ENCODE results near the gene DLGAP5. TPM values are rescaled to one million over a fixed set of nuclear protein-coding genes. Genes with fewer than 3 reads are reported as not detected.
A peak's percentile ranks its signal among the peaks of the same experiment; 100 is the strongest.

DLGAP5 gene
- total RNA-seq, 3 donors from 2014 or later = 2.4 to 3.8 (median 2.6) TPM

DNA sequence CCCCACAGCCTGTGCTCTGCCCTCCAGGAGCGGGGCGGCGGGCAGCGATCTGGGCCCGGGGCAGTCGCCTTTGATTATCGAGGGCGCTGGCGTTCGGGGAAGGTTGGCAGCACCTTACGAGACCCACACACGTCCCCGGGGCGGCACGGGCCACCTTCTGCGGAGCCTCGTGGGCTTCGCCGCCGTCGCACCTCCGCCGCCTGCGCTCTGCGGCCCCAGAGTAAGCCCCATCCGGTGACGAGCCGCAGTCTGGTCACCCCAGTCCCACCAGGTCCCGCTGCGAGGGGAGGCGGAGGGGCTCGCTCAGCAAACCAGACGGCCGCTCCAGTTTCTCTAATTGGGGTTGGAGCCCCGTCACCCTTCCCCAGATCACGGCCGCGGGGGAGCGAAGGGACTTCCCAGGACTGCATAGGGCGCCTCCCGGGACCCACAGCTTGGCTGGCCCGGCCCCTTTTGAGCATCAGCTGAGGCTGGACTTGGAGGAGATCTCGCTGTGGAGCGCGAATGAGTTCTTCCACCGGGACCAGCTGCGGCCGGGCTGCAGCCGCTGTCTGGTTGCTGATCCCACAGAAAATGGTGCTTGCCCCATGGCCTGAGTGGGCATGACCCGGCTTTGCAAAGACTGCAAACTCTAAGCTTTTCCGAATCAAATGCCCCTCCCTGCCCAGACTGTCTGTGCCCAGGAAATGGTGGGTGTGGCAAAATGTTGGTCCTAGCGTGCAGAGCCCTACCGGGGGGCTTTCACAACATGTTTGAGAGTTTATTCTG lies 61.8 kb downstream of the DLGAP5 start:
- no peaks in the 10 kb centered on the region for H3K36me3 Mint-ChIP-seq (ENCODE audit: insufficient read depth)
- ATAC-seq = peak; percentile 70 to 71
- H3K9me3 Mint-ChIP-seq = no peaks in the 10 kb centered on the region
- peak; percentile 50 for DNase-seq
- peaks cover 10% of the 10 kb centered on the region for H3K27me3 Mint-ChIP-seq (ENCODE audit: low read depth)
- peak overlapping the region; percentile 76 for H3K4me3 Mint-ChIP-seq
- H3K4me1 Mint-ChIP-seq (ENCODE audit: low read depth) = peaks cover 23% of the 10 kb centered on the region

DNA sequence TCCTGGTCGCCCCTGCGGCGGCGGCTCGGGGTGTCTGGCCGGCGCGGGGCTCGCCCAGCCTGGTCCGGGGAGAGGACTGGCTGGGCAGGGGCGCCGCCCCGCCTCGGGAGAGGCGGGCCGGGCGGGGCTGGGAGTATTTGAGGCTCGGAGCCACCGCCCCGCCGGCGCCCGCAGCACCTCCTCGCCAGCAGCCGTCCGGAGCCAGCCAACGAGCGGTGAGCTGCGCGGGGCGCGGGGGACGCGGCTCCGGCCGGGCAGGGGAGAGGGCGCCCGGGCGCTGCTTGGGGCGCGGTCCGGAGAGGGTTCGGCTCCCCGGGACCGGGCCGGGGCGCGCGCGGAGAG lies 62.3 kb downstream of the DLGAP5 start, which contains the start of gene LGALS3:
Gene LGALS3, plus strand, starts transcription at position 167 of the 342 bp plus-strand sequence. CDS start 8,122 bp downstream, outside the sequence.
- peaks cover 10% of the 10 kb centered on the region for H3K27me3 Mint-ChIP-seq (ENCODE audit: low read depth)
- peak within 1 kb of the TSS; percentile 76 for H3K4me3 Mint-ChIP-seq
- ATAC-seq = peak; percentile 76 to 79
- peaks cover 23% of the 10 kb centered on the region for H3K4me1 Mint-ChIP-seq (ENCODE audit: low read depth)
- peak; percentile 7 for DNase-seq
- H3K9me3 Mint-ChIP-seq = no peaks in the 10 kb centered on the region
- H3K36me3 Mint-ChIP-seq (ENCODE audit: insufficient read depth) = no peaks in the 10 kb centered on the region

DNA sequence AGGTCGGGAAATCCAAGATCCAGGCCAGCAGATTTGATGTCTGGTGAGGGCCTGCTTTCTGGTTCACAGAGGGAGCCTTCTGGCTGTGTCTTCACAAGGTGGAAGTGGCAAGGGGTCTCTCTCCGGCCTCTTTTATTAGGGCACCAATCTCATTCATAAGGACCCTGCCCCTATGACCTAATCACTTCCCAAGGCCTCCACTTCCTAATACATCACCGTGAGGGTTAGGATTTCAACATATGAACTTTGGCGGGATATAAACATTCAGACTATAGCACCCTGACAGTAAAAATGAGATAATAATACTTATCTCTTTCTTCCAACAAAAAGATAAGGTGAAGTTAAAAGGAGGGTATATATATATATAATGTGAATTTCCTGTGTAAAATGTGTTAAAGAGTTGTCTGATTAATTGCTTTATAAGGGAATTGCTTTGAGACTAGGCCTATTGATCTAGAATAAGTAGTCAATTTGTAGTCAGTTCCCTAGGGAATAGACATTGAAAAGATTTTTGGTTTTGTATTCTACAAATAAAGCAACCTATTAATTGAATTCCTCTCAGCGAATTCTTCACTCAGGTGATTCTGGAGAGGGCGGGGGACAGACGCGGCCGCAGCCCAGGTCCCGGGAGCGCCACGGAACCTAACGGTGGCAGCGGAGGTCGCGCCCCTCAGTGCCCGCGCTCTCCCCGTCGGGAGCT lies 62.8 kb downstream of the DLGAP5 start:
- DNase-seq (no peak), ATAC-seq (no peak)
- H3K9me3 Mint-ChIP-seq = no peaks in the 10 kb centered on the region
- H3K36me3 Mint-ChIP-seq (ENCODE audit: insufficient read depth) = no peaks in the 10 kb centered on the region
- peaks cover 10% of the 10 kb centered on the region for H3K27me3 Mint-ChIP-seq (ENCODE audit: low read depth)
- peaks cover 23% of the 10 kb centered on the region for H3K4me1 Mint-ChIP-seq (ENCODE audit: low read depth)
- H3K4me3 Mint-ChIP-seq = peak overlapping the region; percentile 73

DNA sequence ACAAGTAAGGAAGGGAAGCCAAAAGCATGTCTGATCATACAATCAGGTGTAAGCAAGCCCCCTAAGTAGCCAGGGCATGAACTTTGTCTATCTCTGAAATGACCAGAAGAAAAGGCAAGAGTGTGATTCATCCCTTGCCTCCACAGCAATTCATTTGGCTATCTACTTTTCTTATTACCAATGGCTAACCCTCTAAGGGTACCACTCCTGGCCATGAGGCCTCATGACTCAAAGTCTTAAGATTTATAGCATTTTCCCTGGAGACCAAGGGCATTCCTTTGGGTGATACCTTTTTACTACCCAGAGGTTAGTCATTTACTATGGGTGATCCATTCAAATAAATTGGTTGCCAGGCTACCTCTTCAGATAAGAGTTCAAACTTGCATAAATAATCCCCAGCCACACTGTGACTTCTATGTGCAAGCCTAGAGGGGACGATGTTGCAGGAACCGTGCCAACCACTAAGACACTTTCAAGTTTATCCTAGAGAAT lies 63.9 kb downstream of the DLGAP5 start:
- Mint-ChIP-seq H3K9me3 (no peaks in the 10 kb centered on the region), H3K36me3 (ENCODE audit: insufficient read depth) (no peaks in the 10 kb centered on the region), H3K4me3 (no peak overlapping the region), H3K4me1 (ENCODE audit: low read depth) (peaks cover 23% of the 10 kb centered on the region), H3K27me3 (ENCODE audit: low read depth) (peaks cover 10% of the 10 kb centered on the region)
- ATAC-seq (no peak), DNase-seq (no peak)

DNA sequence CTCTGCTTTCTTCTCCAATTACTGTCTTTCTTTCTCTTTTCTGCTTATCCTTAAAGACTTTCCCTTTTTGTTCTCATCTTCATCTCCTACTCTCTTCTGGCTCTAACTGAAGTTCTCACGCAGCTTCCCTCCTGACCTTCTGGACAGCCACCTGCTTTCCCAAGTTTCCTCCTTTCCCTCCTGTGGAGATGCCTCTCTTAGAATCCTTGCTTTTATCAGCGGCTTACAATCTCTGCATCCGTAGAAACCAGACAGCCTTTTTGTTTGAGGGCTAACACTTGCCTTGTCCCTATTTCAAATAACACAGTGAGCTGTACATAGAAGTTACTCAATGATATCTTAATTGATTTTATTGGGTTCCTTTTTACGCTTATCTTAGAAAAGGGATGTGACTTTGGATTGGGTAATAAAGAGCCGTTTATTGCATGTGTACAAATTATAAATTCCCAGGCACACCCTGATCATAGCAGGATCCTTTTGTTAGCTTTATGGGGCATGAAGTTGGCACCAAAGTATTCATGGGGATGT lies 64.4 kb downstream of the DLGAP5 start:
- Mint-ChIP-seq H3K27me3 (ENCODE audit: low read depth) (peaks cover 10% of the 10 kb centered on the region), H3K9me3 (no peaks in the 10 kb centered on the region)
- no peak for ATAC-seq

DNA sequence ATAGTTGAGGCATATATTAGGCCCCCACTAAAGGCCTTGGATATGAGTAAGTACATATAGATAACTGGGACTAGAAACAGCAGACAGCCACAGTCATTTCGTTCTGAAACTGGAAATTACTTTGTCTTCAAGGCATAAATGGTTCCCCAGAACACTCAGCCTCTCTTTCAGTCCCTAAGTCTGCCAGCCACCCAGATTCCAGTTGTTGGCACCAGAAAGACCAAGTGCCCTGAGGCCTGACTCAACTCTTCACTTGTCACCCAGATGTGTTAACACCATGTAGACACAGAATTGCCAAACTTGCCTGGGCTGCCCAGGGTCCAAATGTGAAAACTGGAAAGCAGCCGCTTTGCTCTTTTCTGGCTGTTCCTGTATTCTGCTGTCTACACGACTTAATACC lies 65.4 kb downstream of the DLGAP5 start:
- ATAC-seq = no peak
- Mint-ChIP-seq H3K4me1 (ENCODE audit: low read depth) (peaks cover 16% of the 10 kb centered on the region), H3K27me3 (ENCODE audit: low read depth) (peaks cover 7% of the 10 kb centered on the region), H3K4me3 (no peak overlapping the region), H3K9me3 (no peaks in the 10 kb centered on the region), H3K36me3 (ENCODE audit: insufficient read depth) (no peaks in the 10 kb centered on the region)
- DNase-seq = no peak

More for the DNA sequence above, 64.4 kb downstream of the DLGAP5 start:
- H3K4me3 Mint-ChIP-seq = no peak overlapping the region
- no peaks in the 10 kb centered on the region for H3K36me3 Mint-ChIP-seq (ENCODE audit: insufficient read depth)
- H3K4me1 Mint-ChIP-seq (ENCODE audit: low read depth) = peaks cover 22% of the 10 kb centered on the region
- no peak for DNase-seq

DNA sequence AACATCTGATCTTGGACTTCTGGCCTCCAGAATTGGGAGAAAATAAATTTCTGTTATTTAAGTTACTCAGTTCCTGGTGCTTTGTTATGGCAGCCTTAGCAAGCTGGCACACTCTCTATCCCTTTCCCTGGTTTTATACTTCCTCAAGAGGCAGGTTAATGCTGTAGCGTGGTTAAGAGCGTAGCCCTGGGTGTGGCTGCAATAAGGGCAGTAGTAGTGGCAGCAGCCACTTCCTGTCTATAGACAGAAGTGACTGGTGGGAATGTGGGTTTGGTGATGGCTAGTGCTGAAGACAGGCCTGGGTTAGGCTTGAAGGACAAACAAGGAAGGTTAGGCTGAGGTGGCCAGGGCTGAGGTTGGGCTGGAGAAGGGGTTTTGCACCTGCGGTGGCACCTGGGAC lies 66.0 kb downstream of the DLGAP5 start:
- DNase-seq (no peak), ATAC-seq (no peak)
- Mint-ChIP-seq H3K9me3 (no peaks in the 10 kb centered on the region), H3K27me3 (ENCODE audit: low read depth) (peaks cover 7% of the 10 kb centered on the region), H3K4me1 (ENCODE audit: low read depth) (peaks cover 16% of the 10 kb centered on the region), H3K36me3 (ENCODE audit: insufficient read depth) (no peaks in the 10 kb centered on the region), H3K4me3 (no peak overlapping the region)

DNA sequence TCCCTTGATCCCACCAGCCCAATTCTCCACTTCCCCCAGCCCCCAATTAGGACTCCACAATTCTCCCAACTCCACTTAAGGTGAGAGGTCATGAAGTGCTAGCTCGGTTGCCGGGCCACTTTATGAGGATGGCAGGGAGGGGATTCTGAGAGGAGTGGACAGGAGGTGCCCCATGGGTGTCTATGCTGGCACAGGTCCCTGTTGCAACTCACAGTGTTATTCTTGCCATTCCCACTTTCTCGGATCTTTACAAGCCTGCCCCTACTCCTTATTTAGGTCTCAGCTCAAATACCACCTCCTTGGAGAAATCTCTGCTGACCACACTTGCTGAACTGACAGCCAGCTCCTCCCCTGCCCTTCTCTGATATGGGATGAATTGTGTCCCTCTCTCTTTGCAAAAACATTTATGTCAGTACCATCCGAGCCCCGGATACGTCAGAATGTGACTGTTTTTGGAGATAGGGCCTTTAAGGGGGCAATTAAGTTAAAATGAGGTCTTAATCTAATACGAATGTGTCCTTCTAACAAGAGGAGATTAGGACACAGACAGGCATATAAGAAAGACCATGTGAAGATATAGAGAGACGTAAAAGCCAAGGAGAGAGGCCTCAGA lies 66.5 kb downstream of the DLGAP5 start:
- DNase-seq = no peak
- H3K36me3 Mint-ChIP-seq (ENCODE audit: insufficient read depth) = no peaks in the 10 kb centered on the region
- H3K4me1 Mint-ChIP-seq (ENCODE audit: low read depth) = peaks cover 12% of the 10 kb centered on the region
- no peak overlapping the region for H3K4me3 Mint-ChIP-seq
- ATAC-seq = no peak
- no peaks in the 10 kb centered on the region for H3K9me3 Mint-ChIP-seq
- H3K27me3 Mint-ChIP-seq (ENCODE audit: low read depth) = peaks cover 3% of the 10 kb centered on the region

DNA sequence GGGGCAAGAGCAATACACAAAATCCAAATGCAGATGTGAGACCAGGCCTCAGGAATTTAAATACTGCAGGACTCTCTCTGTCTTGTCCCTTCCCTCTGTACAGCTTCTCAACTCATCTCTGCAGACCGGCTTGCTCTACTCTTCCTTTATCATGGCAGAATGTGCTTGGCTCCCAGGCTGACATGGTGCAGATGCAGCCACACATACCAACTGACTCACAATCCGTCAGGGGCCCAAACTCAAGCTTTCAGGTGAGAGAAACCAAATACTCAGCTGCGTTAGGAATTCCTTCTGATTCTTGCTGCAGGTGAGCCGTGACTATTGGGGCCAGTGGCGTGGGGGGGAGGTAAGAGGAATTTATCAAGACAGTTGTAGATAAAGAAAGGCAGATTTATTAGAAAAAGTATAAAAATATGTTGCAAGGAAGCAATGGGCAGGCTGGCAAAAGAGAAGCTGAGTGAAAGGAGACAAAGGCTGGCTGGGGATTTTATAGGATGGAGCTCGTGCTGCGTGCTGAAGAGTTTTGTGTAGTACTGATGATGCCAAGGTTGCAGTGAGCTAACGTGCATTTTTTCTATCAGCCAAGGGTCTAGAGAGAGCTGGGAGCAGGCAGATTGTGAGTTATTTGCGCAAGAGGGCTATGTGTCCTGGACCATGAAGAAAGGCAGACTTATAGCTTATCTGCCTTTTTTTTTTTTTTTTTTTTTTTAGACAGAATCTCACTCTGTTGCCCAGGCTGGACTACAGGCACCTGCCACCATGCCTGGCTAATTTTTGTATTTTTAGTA lies 67.3 kb downstream of the DLGAP5 start:
- Mint-ChIP-seq H3K36me3 (ENCODE audit: insufficient read depth) (no peaks in the 10 kb centered on the region), H3K4me3 (no peak overlapping the region), H3K4me1 (ENCODE audit: low read depth) (peaks cover 10% of the 10 kb centered on the region), H3K9me3 (no peaks in the 10 kb centered on the region), H3K27me3 (ENCODE audit: low read depth) (peaks cover 2% of the 10 kb centered on the region)
- DNase-seq (no peak), ATAC-seq (no peak)

DNA sequence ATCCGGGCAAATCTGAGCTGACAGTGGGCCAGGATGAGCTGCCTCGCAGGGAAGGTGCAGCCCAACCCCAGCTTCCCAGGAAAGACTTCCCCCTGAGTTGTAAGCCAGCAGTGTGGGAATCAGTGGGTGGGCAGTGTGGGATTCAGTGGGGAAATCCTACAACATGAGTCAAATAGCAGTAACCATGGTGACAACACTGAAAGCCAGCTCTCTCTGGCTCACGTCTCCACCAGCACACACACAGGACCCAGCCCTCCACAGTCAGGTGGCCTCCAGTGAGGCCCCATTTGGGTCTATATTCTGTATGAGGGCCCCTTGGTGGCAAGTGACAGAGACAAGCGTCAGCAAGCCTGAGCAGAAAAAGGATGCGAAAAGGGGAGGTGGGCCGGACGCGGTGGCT lies 68.3 kb downstream of the DLGAP5 start:
- no peaks in the 10 kb centered on the region for H3K36me3 Mint-ChIP-seq (ENCODE audit: insufficient read depth)
- H3K9me3 Mint-ChIP-seq = no peaks in the 10 kb centered on the region
- DNase-seq (no peak), ATAC-seq (no peak)
- H3K4me1 Mint-ChIP-seq (ENCODE audit: low read depth) = peaks cover 10% of the 10 kb centered on the region
- no peaks in the 10 kb centered on the region for H3K27me3 Mint-ChIP-seq (ENCODE audit: low read depth)
- no peak overlapping the region for H3K4me3 Mint-ChIP-seq

DNA sequence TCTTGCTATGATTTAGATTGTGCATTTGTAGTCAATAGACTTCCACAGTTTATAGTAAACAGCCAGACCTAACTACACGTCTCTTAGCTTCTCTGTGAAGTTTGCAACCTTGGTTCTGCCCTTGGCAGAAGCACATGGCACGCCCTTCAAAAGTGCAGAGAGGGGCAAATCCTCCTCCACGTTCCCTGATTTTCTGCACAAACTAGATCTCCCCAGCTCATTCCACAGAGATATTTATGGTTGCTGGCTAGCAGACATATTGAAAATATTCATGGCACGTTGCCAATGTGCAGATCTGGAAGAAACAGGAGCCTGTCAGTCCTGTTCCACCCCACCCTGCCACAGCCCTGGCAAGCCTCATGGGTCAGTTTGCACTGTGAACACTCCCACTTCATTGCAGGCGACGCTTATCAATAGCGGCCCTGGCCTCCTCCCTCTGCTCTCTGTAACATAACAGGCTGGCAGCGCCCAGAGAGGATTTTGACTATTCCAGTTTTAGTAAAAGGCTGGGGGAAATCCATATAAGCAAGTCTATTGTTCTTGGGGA lies 68.9 kb downstream of the DLGAP5 start:
- H3K4me1 Mint-ChIP-seq (ENCODE audit: low read depth) = peaks cover 10% of the 10 kb centered on the region
- no peak overlapping the region for H3K4me3 Mint-ChIP-seq
- no peaks in the 10 kb centered on the region for H3K36me3 Mint-ChIP-seq (ENCODE audit: insufficient read depth)
- no peak for DNase-seq
- no peaks in the 10 kb centered on the region for H3K27me3 Mint-ChIP-seq (ENCODE audit: low read depth)
- H3K9me3 Mint-ChIP-seq = no peaks in the 10 kb centered on the region
- no peak for ATAC-seq

DNA sequence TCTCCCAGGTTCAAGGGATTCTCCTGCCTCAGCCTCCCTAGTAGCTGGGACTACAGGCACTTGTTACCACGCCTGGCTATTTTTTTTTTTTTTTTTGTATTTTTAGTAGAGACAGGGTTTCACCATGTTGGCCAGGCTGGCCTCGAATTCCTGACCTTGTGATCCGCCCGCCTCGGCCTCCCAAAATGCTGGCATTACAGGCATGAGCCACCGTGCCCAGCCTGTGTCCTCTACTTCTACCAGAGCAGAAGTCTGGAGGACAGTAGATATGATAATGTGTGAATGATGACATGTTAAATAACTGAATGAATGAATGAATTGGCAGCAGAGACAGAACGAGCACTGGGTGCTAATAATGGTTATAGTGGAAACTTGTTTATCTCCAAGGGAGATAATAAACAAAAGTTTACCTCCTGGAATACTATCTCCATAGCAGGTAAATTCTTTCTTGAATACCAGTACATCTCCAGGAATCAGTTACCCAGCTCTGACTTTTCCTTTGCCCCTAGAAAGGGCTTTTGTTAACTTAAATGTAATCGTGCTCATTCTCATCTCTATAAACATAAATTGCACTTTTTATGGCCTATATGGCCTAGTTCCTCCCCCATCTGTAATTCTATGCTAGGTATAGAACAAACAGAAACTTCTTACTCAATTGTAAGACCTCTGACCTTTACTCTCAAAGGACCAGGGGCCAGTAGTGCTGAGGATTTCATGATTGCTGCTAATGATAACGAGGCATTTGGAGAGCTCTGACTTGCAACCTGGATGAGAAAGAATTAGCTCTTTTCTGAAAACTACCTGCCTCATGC lies 69.6 kb downstream of the DLGAP5 start:
- H3K4me1 Mint-ChIP-seq (ENCODE audit: low read depth) = peaks cover 10% of the 10 kb centered on the region
- no peak overlapping the region for H3K4me3 Mint-ChIP-seq
- ATAC-seq (no peak), DNase-seq (no peak)
- no peaks in the 10 kb centered on the region for H3K27me3 Mint-ChIP-seq (ENCODE audit: low read depth)
- H3K36me3 Mint-ChIP-seq (ENCODE audit: insufficient read depth) = no peaks in the 10 kb centered on the region
- no peaks in the 10 kb centered on the region for H3K9me3 Mint-ChIP-seq

All from activated T-cell treated with anti-CD3 and anti-CD28 coated beads, Interleukin-2, amount 50 U/mL, for 4 hours (primary cell).